GM19025 (cell line): Measurements from ENCODE around the gene BET1.

Experiments
- ATAC-seq: cut with Tn5 transposase; IDR thresholded peaks from one replicate; pipeline ENCODE4 v1.9.1; 2021; ENCODE audit warnings: mild to moderate bottlenecking, low read depth, moderate library complexity; ENCODE audit not compliant: unreplicated experiment

Gene BET1

GRCh38 chr7:93964262-93964661, 39.9 kb downstream of the BET1 start:
- no peak for ATAC-seq

- no peak for ATAC-seq
Measured at GRCh38 chr7:93960986-93961385, 43.2 kb downstream of the BET1 start.

GRCh38 chr7:93958651-93959050, 45.5 kb downstream of the BET1 start:
- ATAC-seq: no peak

GRCh38 chr7:93958216-93958615, 45.9 kb downstream of the BET1 start:
- no peak for ATAC-seq

- peak; percentile 60 for ATAC-seq
Measured at GRCh38 chr7:93957767-93958166, 46.4 kb downstream of the BET1 start.

GRCh38 chr7:93955304-93955703, 48.9 kb downstream of the BET1 start:
- peak; percentile 77 for ATAC-seq

GRCh38 chr7:93949423-93949822, 54.7 kb downstream of the BET1 start:
- no peak for ATAC-seq

GRCh38 chr7:93948873-93949272, 55.3 kb downstream of the BET1 start:
- ATAC-seq: no peak

GRCh38 chr7:93948106-93948505, 56.0 kb downstream of the BET1 start:
- no peak for ATAC-seq

GRCh38 chr7:93945756-93946535, 58.2 kb downstream of the BET1 start:
- ATAC-seq: no peak

- no peak for ATAC-seq
Measured at GRCh38 chr7:93945083-93945482, 59.1 kb downstream of the BET1 start.

GRCh38 chr7:93944673-93945072, 59.5 kb downstream of the BET1 start:
- ATAC-seq: no peak

- no peak for ATAC-seq
Measured at GRCh38 chr7:93943816-93944540, 60.2 kb downstream of the BET1 start.
